NAMALWA (cell line): ENCODE data around the gene CASP8AP2.
"Not testable (repeated sequence)": the region's sequence is repeated elsewhere in the genome, so short reads cannot be mapped to it uniquely, and the experiment has no call there.

Experiments used
- DNase-seq: peaks from one replicate; pipeline ENCODE4 v3.0.0-alpha.2; 2015; ENCODE audit warnings: low spot score

CASP8AP2 gene

DNA sequence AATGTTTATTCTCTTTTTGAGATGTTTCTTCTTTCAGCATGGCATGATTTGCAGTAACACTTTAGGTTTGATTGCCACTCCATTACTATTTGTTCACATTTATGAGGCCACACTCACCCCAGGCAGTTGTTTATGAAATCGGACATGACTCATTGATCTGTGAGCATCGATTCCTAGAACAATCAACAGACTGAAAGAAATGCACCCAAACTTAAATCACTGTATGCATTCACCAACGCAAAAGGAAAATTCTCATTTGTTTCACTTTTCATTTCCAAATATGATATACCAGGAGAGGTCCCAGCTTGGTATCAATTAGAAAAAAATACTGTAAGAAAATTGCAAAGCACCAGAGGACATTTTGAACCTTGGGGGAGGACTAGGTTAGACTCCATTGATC is 59.2 kb downstream of the CASP8AP2 start:
- DNase-seq = no peak

DNA sequence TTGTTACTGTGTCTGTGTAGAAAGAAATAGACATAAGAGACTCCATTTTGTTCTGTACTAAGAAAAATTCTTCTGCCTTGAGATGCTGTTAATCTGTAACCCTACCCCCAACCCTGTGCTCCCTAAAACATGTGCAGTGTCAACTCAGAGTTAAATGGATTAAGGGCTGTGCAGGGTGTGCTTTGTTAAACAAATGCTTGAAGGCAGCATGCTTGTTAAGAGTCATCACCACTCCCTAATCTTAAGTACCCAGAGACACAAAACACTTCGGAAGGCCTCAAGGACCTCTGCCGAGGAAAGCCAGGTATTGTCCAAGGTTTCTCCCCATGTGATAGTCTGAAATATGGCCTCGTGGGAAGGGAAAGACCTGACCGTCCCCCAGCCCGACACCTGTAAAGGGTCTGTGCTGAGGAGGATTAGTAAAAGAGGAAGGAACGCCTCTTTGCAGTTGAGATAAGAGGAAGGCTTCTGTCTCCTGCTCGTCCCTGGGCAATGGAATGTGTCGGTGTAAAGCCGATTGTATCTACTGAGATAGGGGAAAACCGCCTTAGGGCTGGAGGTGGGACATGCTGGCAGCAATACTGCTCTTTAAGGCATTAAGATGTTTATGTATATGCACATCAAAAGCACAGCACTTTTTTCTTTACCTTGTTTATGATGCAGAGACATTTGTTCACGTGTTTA is 61.3 kb downstream of the CASP8AP2 start:
- not testable (repeated sequence) for DNase-seq

DNA sequence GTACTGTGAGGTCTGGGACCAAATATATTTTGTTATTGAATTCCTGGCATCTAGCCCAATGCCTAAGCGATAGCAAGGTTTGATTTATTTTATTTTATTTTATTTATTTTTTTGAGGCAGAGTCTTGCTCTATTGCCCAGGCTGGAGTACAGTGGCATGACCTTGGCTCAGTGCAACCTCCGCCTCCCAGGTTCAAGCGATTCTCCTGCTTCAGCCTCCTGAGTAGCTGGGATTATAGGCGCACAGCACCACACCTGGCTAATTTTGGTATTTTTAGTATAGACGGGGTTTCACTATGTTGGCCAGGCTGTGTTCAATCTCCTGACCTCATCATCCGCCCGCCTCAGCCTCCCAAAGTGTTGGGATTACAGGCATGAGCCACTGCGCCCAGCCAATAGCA is 62.9 kb downstream of the CASP8AP2 start:
- DNase-seq = not testable (repeated sequence)

DNA sequence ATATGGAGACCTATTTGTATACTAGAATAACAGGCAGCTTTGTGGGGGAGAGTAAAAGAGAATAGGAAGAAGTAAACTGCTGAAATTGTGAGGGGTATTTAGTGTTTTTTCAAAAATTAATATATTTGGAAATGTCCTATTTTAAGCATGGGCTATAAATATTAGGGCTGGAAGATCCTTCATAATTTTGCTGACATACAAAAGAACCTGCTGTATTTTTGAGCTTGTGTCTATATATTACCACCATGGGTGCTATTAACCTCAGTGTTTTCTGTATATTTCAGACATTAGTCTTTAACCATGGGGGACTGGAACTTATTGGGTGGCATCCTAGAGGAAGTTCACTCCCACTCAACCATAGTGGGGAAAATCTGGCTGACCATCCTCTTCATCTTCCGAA is 64.5 kb downstream of the CASP8AP2 start, which contains the start of gene GJA10:
Gene GJA10, plus strand, starts transcription at position 301 of the 400 bp plus-strand sequence. Its CDS starts 0 bp downstream, at position 301.
- no peak for DNase-seq

DNA sequence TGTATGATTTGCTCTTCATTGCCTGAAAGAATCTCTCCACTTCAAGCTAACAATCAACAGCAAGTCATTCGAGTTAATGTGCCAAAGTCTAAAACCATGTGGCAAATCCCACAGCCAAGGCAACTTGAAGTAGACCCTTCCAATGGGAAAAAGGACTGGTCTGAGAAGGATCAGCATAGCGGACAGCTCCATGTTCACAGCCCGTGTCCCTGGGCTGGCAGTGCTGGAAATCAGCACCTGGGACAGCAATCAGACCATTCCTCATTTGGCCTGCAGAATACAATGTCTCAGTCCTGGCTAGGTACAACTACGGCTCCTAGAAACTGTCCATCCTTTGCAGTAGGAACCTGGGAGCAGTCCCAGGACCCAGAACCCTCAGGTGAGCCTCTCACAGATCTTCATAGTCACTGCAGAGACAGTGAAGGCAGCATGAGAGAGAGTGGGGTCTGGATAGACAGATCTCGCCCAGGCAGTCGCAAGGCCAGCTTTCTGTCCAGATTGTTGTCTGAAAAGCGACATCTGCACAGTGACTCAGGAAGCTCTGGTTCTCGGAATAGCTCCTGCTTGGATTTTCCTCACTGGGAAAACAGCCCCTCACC is 65.7 kb downstream of the CASP8AP2 start:
- DNase-seq = peak; percentile 26

DNA sequence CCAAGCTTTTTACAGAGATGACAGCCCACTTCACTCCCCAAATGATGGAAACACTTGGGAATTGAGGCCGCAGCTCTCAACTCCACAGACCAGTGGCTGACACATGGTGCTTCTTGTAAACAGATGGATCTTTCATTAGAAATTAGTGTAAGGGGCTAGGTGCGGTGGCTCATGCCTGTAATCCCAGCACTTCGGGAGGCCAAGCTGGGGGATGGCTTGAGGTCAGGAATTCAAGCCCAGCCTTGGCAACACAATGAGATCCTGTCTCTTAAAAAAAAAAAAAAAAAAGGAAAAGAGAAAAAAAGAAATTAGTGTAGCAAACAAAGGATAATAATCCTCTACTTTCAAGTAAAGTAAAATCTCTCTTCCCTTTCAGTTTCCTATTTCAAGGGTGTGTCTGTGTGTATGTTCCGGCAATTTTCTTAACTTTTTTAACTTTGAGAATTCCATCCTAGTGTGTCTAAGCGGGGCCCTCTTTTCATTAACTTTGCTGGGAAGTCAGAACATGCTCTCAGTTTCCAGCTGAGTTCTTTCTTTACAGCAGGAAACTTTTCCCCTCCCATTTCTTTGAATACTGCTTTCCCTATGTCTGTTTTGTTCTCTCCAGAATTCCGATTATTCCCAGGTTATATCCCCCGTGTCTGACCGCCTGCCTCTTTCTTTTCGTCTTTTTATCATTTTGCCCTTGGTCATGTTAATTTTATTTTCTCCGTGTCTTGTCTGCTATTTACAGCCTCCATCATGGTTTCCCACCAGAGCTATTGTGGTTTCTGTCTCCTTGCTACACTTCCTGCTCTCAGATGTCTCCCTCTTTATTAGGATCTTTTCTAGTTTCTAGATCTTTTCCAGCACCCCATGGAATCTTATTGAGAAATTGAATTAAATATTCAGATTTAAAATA is 80.6 kb downstream of the CASP8AP2 start:
- DNase-seq = not testable (repeated sequence)

DNA sequence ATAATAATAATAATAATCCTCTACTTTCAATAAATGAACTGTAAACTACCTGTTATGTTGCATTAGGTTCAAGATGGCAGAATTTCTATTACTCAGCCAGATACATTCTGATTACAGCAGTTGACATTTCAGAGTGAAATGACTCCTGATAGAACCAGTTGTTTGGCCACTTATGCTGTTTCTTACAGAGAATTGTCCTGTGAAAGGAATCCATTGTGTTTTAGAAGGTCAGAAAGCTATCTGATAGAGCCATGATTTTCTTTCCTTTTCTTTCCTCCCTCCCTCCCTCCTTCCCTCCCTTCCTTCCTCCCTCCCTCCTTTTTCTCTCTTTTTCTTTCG is 81.2 kb downstream of the CASP8AP2 start:
- no peak for DNase-seq

DNA sequence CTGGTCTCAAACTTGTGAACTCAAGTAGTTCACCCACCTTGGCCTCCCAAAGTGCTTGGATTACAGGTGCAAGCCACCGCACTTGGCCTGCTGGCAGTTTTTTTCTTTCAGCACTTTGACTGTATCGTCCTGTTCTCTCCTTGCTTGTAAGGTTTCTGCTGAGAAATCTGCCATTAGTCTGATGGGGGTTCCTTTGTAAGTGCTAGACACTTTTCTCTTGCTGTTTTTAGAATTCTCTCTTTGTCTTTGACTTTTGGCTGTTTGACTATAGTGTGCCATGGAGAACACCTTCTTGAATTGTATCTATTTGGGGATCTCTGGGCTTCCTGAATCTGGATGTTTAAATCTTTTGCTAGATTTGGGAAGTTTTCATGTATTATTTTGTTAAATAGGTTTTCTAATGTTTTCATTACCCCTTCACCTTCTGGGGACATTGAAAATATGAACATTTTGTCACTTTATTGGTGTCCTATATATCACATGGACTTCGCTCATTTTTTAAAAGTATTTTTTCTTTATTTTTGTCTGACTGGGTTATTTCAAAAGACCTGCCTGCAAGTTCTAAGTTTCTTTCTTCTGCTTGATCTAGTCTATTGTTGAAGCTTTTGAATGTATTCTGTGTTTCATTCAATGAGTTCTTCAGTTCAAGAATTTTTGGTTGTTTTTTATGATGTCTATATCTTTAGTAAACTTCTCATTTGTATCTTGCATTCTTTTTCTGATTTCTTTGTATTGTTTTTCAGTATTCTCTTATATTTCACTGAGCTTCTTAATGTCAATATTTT is 86.6 kb downstream of the CASP8AP2 start:
- no peak for DNase-seq

DNA sequence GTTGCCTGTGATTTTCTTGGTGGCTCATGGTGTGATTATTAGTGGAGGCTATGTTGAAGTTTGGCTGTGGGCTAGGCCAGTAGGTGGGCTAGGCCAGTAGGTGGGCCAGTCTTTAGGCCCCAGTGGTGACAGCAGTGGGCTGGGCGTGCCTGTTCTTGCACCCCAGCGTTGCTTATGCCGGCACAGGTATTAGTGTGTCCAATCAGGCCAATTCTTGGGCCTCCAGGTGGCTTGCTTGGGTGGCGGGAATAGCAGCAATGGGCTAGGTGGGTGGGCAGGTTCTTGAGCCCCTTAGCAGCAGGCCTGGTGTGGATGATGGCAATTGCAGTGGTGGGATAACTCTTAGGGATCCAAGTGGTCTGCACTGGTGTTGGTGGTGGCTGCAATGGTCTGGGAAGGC is 87.5 kb downstream of the CASP8AP2 start:
- no peak for DNase-seq

DNA sequence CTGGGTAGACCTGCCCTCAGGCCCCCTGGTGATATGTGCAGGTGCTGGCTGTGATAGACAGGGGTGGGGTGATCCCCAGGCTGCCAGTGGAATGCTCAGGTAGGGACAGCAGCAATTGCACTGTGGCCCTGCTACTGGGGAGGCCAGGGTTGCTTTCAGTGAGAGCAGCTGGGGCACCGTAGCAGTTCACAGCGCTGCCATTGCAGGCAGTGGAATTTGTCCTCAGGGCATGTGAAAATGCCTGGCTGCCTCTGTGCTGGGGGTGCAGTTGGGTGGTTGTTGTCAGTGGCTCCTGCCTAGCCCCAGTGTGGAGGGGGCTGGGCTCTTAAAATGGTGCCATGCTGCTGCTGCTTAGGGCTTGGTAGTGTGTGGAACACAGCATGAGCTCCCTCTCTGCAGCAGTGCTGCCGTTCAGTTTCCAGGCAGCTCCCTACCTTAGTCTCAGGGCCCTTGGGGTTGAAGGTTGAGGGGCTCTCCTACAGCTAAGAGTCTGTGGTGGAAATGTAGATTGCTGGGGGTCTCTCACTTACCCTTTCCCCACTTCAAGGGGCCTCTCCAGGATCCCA is 88.2 kb downstream of the CASP8AP2 start:
- no peak for DNase-seq
